ENCODE measurements around the gene PPP3CA. TPM values are rescaled to one million over a fixed set of nuclear protein-coding genes. Genes with fewer than 3 reads are reported as not detected.
"Not testable (repeated sequence)": the region's sequence is repeated elsewhere in the genome, so short reads cannot be mapped to it uniquely, and the experiment has no call there.

PPP3CA gene
- total RNA-seq, 1 experiment from 2014 or later: 133 TPM

DNA sequence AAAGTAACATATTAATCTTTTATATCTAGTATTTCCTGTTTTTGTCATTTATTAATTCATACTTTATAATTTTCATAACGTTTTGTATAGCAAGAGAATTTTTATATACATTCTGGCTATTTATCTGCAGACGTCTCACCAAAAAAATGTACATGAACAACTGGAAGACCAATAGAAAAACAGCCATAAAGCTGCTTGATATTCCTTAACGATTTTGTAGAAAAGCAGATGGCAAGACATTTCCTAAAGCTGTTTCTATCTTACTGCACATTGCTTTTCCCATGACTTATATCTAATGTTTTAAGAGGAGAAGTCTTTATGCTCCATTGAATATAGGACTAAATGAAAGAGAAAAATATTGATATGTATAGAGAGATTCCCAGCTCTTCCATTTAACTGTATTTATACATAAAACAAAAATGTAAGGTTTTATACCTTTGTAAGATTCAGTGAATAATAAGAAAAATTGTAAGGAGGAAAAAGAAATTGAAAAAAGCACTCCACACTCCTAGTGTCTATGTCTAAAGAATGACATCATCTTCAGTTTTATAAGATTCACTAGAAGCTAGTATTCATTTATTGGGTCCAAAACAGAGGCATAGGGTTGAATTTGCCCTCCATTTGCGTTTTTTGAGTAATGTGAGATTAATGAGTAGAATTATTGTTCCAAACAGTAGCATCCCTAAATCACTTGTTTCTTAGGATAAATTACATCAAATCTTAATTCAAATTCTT, 248.5 kb downstream of the PPP3CA start:
- RAD21 ChIA-PET (ENCODE audit: low non-redundant PET in 1 of 2, low total read pairs in 2 of 2, uncharacterized antibody in 2 of 2, unreplicated experiment in 2 of 2): no interaction called here

GRCh38 chr4:101092609-101093008, 254.7 kb downstream of the PPP3CA start:
- H3K4me1 ChIP-seq (ENCODE audit: control insufficient read depth in 1 of 2, insufficient read depth in 2 of 2, low read length in 2 of 2): peaks cover 14 to 19% of the 10 kb centered on the region in 2 experiments; a peak in 2 of 4 replicates
- intact Hi-C loops (cut with micrococcal nuclease); H4K20me1 ChIP-seq (ENCODE audit: insufficient read depth); H3K4me3 ChIP-seq (replicated peaks in 1 of 2; ENCODE audit: low read depth in 1 of 2, low read length in 2 of 2); CTCF ChIA-PET; H3K27me3 ChIP-seq (ENCODE audit: insufficient read depth, low read length); H3K9ac ChIP-seq (ENCODE audit: low read length); H3K4me2 ChIP-seq (ENCODE audit: low read length); H2AFZ ChIP-seq (ENCODE audit: low read depth, low read length, poor library complexity, severe bottlenecking); RAD21 ChIA-PET (ENCODE audit: low non-redundant PET in 1 of 2, low total read pairs in 2 of 2, uncharacterized antibody in 2 of 2, unreplicated experiment in 2 of 2); BruUV-seq (replicated peaks); ATAC-seq; H3K27ac ChIP-seq (ENCODE audit: low read depth, low read length); POLR2A ChIA-PET; DNase-seq (ENCODE audit: low read depth, low spot score); H3K36me3 ChIP-seq (ENCODE audit: control insufficient read depth in 1 of 2, insufficient read depth in 2 of 2, low read length in 2 of 2); H3K79me2 ChIP-seq (ENCODE audit: insufficient read depth, low read length); H3K9me3 ChIP-seq (ENCODE audit: control insufficient read depth in 1 of 2, insufficient read depth in 1 of 2, low read depth in 1 of 2, low read length in 2 of 2); H3K9me2 ChIP-seq (ENCODE audit: insufficient read depth): not testable (repeated sequence)

More for the DNA sequence above, 248.5 kb downstream of the PPP3CA start:
- H3K36me3 ChIP-seq (ENCODE audit: control insufficient read depth in 1 of 2, insufficient read depth in 2 of 2, low read length in 2 of 2): 0 out of 4 replicates have a peak, but pooled peaks cover 0 to 3% of the 10 kb centered on the region in 2 experiments
- ATAC-seq (no peak), DNase-seq (ENCODE audit: low read depth, low spot score) (no peak)
- BruUV-seq (replicated peaks): no TSS peak
- intact Hi-C loops (cut with micrococcal nuclease): no loop called here
- peaks cover 26% of the 10 kb centered on the region; the same call in 1 of the 2 replicates for H3K79me2 ChIP-seq (ENCODE audit: insufficient read depth, low read length)
- no peaks in the 10 kb centered on the region for H3K27me3 ChIP-seq (ENCODE audit: insufficient read depth, low read length)
- H3K9me3 ChIP-seq (ENCODE audit: control insufficient read depth in 1 of 2, insufficient read depth in 1 of 2, low read depth in 1 of 2, low read length in 2 of 2): no peaks in the 10 kb centered on the region
- no peak overlapping the region for H3K9ac ChIP-seq (ENCODE audit: low read length)
- no peak overlapping the region for H3K4me2 ChIP-seq (ENCODE audit: low read length)
- H3K4me3 ChIP-seq (replicated peaks in 1 of 2; ENCODE audit: low read depth in 1 of 2, low read length in 2 of 2): no peak overlapping the region
- H3K4me1 ChIP-seq (ENCODE audit: control insufficient read depth in 1 of 2, insufficient read depth in 2 of 2, low read length in 2 of 2): peaks cover 38 to 46% of the 10 kb centered on the region in 2 experiments
- no peak overlapping the region for H3K27ac ChIP-seq (ENCODE audit: low read depth, low read length)
- TF ChIP-seq SIN3A (IDR thresholded peaks at IDR 0.05; ENCODE audit: low read depth) (no peak), POLR2A (IDR thresholded peaks at IDR 0.05; ENCODE audit: borderline replicate concordance, extremely low read depth, insufficient read depth, insufficient read length) (no peak), EZH2phosphoT487 (IDR thresholded peaks at IDR 0.05; ENCODE audit: borderline replicate concordance) (no peak), CBX3 (IDR thresholded peaks at IDR 0.05; ENCODE audit: low read depth) (no peak), JUND (IDR thresholded peaks at IDR 0.05) (no peak), RAD21 (IDR thresholded peaks at IDR 0.05; ENCODE audit: low read depth) (no peak), SRF (IDR thresholded peaks at IDR 0.05; ENCODE audit: low read depth) (no peak), TCF7L2 (IDR thresholded peaks at IDR 0.05; ENCODE audit: borderline replicate concordance, extremely low read depth, insufficient read depth, insufficient read length) (no peak), ELF1 (IDR thresholded peaks at IDR 0.05; ENCODE audit: borderline replicate concordance, low read depth) (no peak), MAX (IDR thresholded peaks at IDR 0.05) (no peak), EGR1 (IDR thresholded peaks at IDR 0.05; ENCODE audit: low read depth) (no peak), ZNF274 (IDR thresholded peaks at IDR 0.05; ENCODE audit: low read depth, low read length) (no peak), EZH2 (IDR thresholded peaks at IDR 0.05) (no peak), FOSL1 (IDR thresholded peaks at IDR 0.05; ENCODE audit: low read depth) (no peak), POLR2AphosphoS5 (IDR thresholded peaks at IDR 0.05; ENCODE audit: low read depth, low read length) (no peak), SP1 (IDR thresholded peaks at IDR 0.05; ENCODE audit: low read depth) (no peak), CEBPB (IDR thresholded peaks at IDR 0.05; ENCODE audit: low read depth) (no peak)
- TF ChIP-seq, protein P1, sequence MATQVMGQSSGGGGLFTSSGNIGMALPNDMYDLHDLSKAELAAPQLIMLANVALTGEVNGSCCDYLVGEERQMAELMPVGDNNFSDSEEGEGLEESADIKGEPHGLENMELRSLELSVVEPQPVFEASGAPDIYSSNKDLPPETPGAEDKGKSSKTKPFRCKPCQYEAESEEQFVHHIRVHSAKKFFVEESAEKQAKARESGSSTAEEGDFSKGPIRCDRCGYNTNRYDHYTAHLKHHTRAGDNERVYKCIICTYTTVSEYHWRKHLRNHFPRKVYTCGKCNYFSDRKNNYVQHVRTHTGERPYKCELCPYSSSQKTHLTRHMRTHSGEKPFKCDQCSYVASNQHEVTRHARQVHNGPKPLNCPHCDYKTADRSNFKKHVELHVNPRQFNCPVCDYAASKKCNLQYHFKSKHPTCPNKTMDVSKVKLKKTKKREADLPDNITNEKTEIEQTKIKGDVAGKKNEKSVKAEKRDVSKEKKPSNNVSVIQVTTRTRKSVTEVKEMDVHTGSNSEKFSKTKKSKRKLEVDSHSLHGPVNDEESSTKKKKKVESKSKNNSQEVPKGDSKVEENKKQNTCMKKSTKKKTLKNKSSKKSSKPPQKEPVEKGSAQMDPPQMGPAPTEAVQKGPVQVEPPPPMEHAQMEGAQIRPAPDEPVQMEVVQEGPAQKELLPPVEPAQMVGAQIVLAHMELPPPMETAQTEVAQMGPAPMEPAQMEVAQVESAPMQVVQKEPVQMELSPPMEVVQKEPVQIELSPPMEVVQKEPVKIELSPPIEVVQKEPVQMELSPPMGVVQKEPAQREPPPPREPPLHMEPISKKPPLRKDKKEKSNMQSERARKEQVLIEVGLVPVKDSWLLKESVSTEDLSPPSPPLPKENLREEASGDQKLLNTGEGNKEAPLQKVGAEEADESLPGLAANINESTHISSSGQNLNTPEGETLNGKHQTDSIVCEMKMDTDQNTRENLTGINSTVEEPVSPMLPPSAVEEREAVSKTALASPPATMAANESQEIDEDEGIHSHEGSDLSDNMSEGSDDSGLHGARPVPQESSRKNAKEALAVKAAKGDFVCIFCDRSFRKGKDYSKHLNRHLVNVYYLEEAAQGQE (IDR thresholded peaks at IDR 0.05; ENCODE audit: low read depth): no peak
- TF ChIP-seq, protein P2, sequence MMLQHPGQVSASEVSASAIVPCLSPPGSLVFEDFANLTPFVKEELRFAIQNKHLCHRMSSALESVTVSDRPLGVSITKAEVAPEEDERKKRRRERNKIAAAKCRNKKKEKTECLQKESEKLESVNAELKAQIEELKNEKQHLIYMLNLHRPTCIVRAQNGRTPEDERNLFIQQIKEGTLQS (IDR thresholded peaks at IDR 0.05): no peak
- H2AFZ ChIP-seq (ENCODE audit: low read depth, low read length, poor library complexity, severe bottlenecking): no peak overlapping the region
- no peaks in the 10 kb centered on the region for H3K9me2 ChIP-seq (ENCODE audit: insufficient read depth)
- CTCF ChIA-PET: no interaction called here
- no peaks in the 10 kb centered on the region for H4K20me1 ChIP-seq (ENCODE audit: insufficient read depth)
- POLR2A ChIA-PET: no interaction called here

Data from HCT116 (cell line).